Thoracic aorta (tissue), 2 donors: ENCODE data around the gene SF1. TPM values are rescaled to one million over a fixed set of nuclear protein-coding genes. Genes with fewer than 3 reads are reported as not detected.

Experiments used
- ATAC-seq: fragments of 150-250 bp; one replicate; pipeline ENCODE4 v1.8.0; 2017; ENCODE audit warnings: low read depth; ENCODE audit not compliant: insufficient number of reproducible peaks, low FRiP score
- DNase-seq: peaks from one replicate; pipeline ENCODE4 v3.0.0-alpha.2; 2020; ENCODE audit warnings: low spot score
- H3K27ac ChIP-seq, 2 donors: fragments of 200-600 bp; sonication (generic); 1 replicate in 1 of 2; 2 replicates in 1 of 2; pipeline ENCODE4 v1.5.1; 2016; ENCODE audit warnings: mild to moderate bottlenecking in 2 of 2, moderate library complexity in 2 of 2
- H3K27me3 ChIP-seq: fragments of 200-600 bp; sonication (generic); replicated peaks from 2 replicates; pipeline ENCODE4 v1.6.0; 2016; ENCODE audit warnings: mild to moderate bottlenecking; ENCODE audit not compliant: insufficient read depth
- H3K36me3 ChIP-seq: fragments of 200-600 bp; sonication (generic); one replicate; pipeline ENCODE4 v1.5.1; 2016
- H3K4me1 ChIP-seq, 2 donors: fragments of 200-600 bp; sonication (generic); 1 replicate in 1 of 2; 2 replicates in 1 of 2; pipeline versions ENCODE4 v1.5.1 to v1.6.0; 2016; ENCODE audit warnings: low read depth in 2 of 2, mild to moderate bottlenecking in 1 of 2; ENCODE audit not compliant: control insufficient read depth in 1 of 2
- H3K4me3 ChIP-seq: fragments of 200-600 bp; sonication (generic); 2 replicates; pipeline ENCODE4 v1.5.1; 2016; ENCODE audit warnings: mild to moderate bottlenecking
- H3K9me3 ChIP-seq: fragments of 200-600 bp; sonication (generic); 2 replicates; pipeline ENCODE4 v1.5.1; 2016
- total RNA-seq, 2 donors: library from RNA; depleted of rRNA; stranded (reverse); fragments of >200 nt; gene quantifications; one replicate each; pipeline versions ENCODE4 v1.1.0 to v1.2.3, GENCODE V29; 2016
- TF ChIP-seq, protein P1 (sequence below): fragments of 200-600 bp; sonication (generic); IDR thresholded peaks from one replicate; pipeline ENCODE4 v1.5.1; 2019; ENCODE audit warnings: antibody characterized with exemption

The SF1 gene
- total RNA-seq, 2 donors from 2014 or later, result 250 to 512 TPM

DNA sequence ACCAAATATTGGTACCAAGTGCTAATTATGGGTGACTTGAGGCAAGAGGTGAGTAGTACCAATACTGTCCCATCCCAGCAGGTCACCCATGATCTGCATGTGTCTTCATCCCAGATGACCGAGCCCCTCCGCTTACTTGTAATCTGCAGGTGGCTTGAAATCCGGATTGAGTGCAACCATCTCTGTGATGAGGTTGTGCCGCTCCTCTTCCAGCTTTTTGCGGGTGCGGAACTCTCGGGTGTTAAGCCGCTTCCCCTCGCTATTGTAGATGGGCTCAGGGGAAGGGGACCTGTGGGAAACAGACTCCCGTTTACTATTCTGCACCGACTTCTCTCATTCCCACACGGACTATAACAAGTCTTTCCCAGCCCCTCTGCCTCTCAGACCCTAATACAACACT is 8.2 kb downstream of the SF1 start:
- H3K4me1 ChIP-seq, result peaks cover 19 to 48% of the 10 kb centered on the region in 2 donors
- TF ChIP-seq, protein P1, sequence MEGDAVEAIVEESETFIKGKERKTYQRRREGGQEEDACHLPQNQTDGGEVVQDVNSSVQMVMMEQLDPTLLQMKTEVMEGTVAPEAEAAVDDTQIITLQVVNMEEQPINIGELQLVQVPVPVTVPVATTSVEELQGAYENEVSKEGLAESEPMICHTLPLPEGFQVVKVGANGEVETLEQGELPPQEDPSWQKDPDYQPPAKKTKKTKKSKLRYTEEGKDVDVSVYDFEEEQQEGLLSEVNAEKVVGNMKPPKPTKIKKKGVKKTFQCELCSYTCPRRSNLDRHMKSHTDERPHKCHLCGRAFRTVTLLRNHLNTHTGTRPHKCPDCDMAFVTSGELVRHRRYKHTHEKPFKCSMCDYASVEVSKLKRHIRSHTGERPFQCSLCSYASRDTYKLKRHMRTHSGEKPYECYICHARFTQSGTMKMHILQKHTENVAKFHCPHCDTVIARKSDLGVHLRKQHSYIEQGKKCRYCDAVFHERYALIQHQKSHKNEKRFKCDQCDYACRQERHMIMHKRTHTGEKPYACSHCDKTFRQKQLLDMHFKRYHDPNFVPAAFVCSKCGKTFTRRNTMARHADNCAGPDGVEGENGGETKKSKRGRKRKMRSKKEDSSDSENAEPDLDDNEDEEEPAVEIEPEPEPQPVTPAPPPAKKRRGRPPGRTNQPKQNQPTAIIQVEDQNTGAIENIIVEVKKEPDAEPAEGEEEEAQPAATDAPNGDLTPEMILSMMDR, result no peak
- no peak for DNase-seq
- no peak for ATAC-seq
- no peak overlapping the region for H3K27ac ChIP-seq
- H3K4me3 ChIP-seq, result no peak overlapping the region
- H3K9me3 ChIP-seq, result no peaks in the 10 kb centered on the region
- peaks cover 92% of the 10 kb centered on the region for H3K36me3 ChIP-seq
- no peaks in the 10 kb centered on the region for H3K27me3 ChIP-seq

DNA sequence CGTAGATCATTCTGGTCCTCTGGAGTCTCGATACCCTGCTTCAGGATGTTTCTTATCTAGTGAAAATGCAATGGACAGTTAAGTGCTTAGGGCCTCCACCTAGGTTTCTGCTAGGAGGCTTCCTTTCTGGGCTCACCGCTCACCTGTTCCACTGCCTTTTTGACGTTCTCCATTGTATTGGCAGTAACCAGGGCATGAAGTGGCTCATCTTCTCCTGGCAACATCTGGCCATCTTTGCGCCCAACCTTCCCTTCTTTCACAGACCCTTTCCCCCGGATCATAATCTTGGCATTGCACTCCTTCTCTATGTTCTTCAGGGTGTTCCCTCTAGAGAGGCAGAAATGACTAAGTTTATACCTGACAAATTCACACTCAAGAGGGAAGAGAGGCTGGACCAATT is 9.1 kb downstream of the SF1 start:
- DNase-seq, result no peak
- Histone ChIP-seq H3K27me3 (no peaks in the 10 kb centered on the region), H3K36me3 (peaks cover 92% of the 10 kb centered on the region), H3K9me3 (no peaks in the 10 kb centered on the region), H3K4me1 (peaks cover 14 to 49% of the 10 kb centered on the region in 2 donors), H3K4me3 (no peak overlapping the region), H3K27ac (no peak overlapping the region)
- TF ChIP-seq, protein P1, result no peak
- no peak for ATAC-seq

DNA sequence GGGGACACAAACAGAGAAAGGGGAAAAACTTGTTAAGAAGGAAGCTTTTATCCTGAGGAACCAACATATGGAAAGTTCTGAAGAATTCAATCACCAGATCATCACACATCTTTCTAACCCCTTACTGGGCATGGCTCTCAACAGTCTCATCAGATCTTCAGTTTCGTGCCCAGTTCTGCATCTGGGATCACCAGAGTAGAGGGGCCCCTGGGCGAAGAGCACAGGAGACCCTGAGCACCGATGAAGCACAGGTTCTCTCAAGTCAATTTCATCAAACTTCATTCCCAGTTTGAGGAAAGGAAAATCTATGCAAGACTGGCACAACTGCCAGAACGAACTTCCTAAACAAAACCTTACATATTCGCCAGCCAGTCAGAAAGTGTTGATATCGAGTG is 10.0 kb downstream of the SF1 start:
- H3K27me3 ChIP-seq, result no peaks in the 10 kb centered on the region
- DNase-seq (no peak), ATAC-seq (no peak)
- TF ChIP-seq, protein P1, result no peak
- H3K4me3 ChIP-seq, result no peak overlapping the region
- H3K36me3 ChIP-seq, result peaks cover 93% of the 10 kb centered on the region
- no peak overlapping the region for H3K27ac ChIP-seq
- no peaks in the 10 kb centered on the region for H3K9me3 ChIP-seq
- peaks cover 15 to 49% of the 10 kb centered on the region in 2 donors for H3K4me1 ChIP-seq

DNA sequence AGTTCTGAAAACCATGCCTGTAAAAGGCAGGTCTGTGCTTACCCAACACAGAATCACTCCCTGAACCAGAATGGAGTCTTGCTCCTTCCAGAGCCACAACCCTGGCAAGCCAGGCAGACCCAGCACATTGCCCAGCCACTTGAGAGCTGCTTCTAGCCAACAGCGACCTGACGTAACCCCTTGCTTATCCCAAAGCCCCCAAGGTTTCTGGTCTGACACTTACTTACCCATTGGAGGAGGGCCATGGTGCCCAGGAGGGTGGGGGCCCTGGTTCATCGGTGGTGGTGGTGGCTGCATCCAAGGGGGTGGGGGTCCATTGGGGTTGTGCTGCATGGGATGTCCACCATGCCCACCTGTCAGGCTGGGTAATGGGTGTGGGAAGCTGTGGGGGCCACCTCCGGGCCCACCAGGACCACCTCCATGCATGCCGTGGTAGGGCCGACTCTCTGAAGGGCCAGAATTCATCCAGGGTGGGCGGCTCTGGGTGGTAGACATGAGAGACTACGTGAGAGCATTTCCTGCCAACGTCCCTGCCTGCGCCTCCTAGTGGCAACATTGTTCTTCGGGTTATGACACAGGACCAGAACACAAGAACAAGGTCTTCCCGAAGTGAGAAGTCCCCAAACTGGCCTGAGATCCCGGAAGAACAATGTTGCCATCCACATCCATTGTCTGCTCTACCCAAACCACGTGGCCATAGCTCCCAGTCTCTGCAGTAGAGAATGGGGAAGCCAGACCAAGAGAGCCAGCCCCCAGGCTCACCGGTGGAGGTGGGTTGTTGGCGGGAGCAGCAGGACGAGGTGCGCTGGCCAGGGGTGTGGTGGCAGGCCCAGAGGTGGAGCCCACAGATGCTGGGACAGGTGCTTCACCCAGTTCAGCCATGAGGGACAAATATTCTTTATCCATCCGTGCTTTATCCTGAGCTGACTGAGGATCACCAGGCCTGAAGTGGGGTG is 10.7 kb downstream of the SF1 start:
- H3K27me3 ChIP-seq, result no peaks in the 10 kb centered on the region
- no peak for ATAC-seq

DNA sequence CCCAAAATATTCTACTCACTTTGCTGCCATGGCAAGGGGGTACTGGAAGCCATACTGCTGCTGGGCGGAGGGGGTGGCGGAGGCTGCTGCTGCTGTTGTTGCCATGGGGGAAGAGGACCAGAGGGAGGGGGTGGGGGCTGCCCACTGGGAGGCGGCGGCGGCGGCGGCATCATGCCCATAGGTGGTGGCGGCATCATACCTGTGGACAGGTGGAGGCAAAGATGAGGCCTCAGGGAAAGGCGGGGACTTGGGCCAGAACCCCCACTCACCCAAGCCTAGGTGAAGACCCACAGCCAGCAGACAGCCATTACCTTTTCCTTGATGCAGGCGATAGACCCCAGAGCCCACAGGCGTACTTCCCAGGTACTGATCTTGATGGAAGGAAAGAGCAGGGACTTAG is 11.5 kb downstream of the SF1 start:
- H3K36me3 ChIP-seq, result peaks cover 87% of the 10 kb centered on the region

More for the DNA sequence above, 10.7 kb downstream of the SF1 start:
- Histone ChIP-seq H3K9me3 (no peaks in the 10 kb centered on the region), H3K27ac (peak overlapping the region; percentile 70 to 73), H3K4me3 (no peak overlapping the region), H3K4me1 (peaks cover 11 to 49% of the 10 kb centered on the region in 2 donors), H3K36me3 (peaks cover 90% of the 10 kb centered on the region)
- peak; percentile 44 for DNase-seq
- TF ChIP-seq, protein P1, result peak; percentile 86

More for the DNA sequence above, 11.5 kb downstream of the SF1 start:
- H3K4me3 ChIP-seq, result no peak overlapping the region
- H3K27ac ChIP-seq, result peak overlapping the region; percentile 70 to 73
- H3K4me1 ChIP-seq, result peaks cover 12 to 49% of the 10 kb centered on the region in 2 donors
- H3K9me3 ChIP-seq, result no peaks in the 10 kb centered on the region
- no peak for ATAC-seq
- DNase-seq, result no peak
- H3K27me3 ChIP-seq, result no peaks in the 10 kb centered on the region
- TF ChIP-seq, protein P1, result no peak
